Stimulated activated CD8-positive, alpha-beta memory T cell treated with anti-CD3 and anti-CD28 coated beads, Interleukin-7, amount 100 ng/mL, for 24 hours (primary cell): ENCODE data around the gene ANGPT4.
"Not testable (repeated sequence)": the region's sequence is repeated elsewhere in the genome, so short reads cannot be mapped to it uniquely, and the experiment has no call there.

Experiments
- DNase-seq: peaks from one replicate; pipeline ENCODE4 v3.0.0-alpha.2; 2020; ENCODE audit warnings: low read depth

The ANGPT4 gene

DNA sequence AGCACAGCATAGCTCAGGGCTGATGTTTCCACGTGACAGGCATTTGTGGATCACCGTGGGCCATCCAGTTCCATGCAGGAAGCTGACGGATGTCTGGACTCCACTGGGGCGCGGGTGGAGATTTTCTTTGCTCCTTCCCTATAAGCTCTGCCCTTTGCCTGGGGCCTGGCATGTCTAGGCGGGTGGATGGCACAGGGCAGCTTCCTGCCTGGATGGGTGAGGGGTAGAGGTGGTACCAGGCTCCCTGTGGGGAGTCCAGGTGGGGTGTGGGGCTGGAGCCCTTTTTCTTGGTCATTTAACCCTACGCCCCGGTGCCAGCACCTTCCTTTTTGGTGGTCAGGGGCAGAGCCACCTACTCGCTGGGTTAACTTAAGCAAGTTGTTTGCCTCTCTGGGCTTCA is 72.2 kb downstream of the ANGPT4 start:
- DNase-seq, result no peak

DNA sequence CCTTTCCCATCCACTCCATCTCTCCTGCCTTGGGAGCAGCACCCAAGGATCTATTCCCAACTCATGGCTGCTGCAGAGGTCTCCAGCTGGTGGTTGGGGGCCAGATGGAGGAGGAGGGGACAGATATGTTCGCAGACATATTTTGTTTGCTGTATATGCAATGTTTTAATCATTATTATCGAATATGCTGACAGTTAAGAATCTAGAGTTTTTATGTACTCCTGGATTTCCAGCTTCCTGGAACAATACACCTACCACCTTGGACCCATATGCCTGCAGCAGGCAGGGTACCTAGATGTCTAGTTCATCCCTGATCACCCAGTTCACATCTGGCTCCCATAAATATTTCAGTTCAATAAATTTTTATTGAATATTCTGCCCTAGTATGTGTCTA is 73.6 kb downstream of the ANGPT4 start:
- DNase-seq, result no peak

DNA sequence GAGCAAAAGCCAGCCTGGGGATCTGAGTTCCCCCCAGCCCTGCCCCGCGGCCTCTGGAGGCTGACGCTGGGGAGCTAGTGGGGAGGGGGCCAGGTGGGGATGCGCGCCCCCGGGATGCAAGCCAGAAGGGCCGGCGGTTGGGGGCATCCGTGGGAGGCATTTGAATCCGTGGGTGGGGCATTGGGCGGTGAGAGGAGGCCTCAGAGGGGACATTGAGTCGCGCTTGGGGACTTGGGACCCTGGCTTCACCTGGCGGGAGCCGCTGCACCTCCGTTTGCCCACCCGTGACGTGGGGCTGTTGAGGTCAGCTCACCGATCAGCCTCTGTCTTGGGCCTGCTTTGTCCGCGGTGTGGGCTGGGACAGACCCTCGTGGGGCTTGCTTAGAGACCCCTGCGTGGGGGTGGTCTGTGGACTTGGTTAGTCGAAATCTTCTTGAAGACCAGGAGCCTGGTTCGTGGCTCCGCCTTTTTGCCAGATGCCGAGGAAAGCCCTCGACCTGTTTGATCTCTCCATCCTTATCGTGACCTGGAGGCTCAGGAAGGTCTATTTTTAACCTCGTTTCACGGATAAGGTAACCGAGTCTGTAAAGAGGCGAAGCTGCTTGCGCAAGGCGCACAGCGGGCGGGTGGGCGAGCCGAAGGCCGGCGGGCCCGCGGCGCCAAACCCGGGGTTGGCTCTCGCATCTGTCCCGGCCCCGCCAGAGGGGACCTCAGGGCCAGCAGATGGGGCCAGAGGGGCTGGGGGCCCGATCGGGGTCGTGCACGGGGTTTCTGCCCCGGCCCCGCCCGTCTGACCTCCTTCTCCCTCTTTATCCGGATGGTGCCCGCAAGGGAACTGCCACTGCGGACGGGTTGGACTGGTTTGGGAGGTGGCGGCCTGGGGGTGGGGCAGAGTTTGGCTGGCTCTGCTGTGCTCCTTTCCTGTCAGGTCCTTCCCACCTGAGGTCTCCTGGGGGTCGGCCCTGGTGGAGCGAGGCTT is 74.3 kb downstream of the ANGPT4 start:
- DNase-seq, result no peak

DNA sequence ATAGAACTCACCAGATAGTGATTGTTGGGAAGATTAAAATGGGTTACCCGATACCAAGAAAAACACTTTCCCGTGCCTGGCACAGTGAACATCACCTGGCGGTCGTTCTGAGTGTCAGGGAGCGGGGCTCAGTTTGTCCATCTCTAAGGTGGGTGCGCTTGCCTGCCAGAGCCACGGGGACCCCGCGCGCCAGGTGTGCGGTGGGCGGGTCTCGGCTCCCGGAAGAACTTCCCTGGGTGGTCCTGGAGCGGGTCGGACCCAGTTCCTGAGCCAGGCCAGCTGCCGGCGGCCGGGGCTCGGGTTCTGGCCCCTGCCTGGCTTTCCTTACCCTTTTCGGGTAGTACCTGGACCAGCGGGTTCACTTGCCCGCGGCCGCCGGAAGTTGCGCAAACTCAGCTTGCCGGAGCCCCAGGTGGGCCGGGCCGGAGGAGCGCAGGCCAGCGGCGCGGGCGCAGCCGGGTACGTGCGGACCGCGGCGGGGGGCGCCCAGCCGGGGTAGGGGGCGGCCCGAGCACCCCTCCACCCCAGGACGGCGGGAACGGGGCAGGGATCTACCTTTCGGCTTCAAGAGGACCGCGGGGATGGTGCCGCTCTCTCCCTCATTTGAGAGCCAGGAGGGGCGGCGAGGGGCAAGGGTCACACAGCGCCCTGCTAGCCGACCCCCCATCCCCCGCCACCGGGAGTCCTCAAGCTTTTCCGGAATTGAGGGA is 75.1 kb downstream of the ANGPT4 start:
- DNase-seq, result no peak

DNA sequence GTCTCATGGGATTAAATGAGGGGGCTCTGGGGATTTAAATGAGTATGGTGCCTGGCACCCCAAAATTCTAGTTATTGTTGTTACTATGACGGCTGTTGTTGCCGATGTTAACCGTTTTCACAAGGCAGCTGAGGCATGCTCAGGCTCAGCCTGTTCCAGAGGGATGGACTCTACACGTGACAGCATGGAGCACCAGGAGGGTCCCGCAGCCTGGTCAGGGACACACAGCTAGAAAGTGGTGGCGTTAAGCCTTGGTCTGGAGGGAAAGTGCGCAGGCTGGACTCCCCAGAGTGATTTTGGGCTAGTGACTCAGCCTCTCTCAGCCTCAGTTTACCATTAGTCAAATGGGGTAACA is 75.7 kb downstream of the ANGPT4 start:
- DNase-seq, result no peak

DNA sequence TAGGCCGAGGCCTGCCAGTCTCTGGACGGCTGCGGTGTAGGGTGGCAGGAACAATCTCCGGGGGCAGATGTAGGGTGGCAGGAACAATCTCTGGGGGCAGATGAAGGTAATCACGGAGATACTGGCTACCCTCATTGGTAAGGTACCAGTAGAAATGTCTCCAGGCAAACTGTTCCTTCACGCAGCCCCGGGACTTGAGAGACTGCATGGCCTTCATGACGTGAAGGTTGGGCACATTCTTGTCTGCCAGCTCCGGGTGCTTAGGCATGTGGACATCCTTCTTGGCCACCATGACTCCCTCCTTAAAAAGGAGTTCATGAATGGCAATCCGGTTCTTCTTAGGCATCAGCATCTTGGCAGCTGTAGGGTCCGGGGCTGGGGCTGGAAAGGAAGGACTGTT is 76.5 kb downstream of the ANGPT4 start:
- DNase-seq, result no peak

DNA sequence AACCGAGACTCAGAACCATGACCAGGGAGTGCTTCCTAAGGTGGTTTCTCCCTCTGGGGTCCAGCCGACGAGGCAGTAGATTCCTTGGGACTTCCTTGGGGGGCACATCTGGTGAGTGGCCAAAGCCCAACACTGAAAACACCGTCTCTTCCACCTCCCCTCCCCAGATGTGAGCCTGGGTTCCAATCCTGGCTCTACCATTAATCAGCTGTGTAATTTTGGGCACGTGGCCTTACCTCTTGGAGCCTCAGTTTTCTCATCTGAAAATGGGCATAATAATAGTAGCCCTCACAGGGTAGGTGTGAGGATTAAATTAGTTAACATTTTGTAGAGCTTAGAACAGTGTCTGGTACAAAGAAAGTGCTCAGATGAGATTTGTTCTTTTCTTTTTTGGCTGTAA is 77.1 kb downstream of the ANGPT4 start:
- DNase-seq, result no peak

DNA sequence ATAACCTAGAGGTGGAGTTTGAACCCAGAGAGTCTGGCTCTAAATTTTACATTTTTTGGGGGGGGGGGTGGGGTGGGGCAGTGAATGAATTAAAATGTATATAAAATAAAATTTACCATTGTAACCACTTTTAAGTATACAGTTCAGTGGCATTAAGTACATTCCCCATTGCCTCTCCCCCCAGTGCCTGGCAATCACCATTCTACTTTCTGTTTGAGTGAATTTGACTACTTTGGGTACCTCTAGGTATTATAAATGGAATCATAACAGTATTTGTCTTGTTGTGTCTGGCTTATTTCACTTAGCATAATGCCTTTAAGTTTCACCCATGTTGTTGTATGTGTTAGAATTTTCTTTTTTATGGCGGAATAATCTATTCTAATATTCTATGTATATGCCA is 79.9 kb downstream of the ANGPT4 start:
- no peak for DNase-seq

DNA sequence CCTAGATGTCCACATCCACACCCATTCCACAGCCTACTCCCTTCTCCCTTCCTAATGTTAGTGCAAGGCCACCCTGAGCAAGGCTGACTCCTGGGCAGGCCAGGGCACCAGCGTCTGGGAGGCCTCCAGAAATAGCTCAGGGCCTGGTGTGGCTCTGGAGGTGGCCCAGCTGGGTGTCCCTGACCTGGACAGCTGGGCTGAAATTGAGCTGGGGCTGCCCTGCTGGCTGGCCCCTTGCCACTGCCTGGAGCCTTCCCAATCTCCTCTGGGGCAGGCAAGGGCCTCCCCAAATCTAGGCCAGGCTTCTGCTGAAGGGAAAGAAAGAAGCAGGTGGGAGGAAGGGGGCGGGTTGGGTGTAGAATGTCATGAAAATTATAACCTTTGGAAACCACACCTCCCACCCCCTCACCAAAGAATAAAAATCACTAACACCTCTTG is 80.5 kb downstream of the ANGPT4 start:
- no peak for DNase-seq

DNA sequence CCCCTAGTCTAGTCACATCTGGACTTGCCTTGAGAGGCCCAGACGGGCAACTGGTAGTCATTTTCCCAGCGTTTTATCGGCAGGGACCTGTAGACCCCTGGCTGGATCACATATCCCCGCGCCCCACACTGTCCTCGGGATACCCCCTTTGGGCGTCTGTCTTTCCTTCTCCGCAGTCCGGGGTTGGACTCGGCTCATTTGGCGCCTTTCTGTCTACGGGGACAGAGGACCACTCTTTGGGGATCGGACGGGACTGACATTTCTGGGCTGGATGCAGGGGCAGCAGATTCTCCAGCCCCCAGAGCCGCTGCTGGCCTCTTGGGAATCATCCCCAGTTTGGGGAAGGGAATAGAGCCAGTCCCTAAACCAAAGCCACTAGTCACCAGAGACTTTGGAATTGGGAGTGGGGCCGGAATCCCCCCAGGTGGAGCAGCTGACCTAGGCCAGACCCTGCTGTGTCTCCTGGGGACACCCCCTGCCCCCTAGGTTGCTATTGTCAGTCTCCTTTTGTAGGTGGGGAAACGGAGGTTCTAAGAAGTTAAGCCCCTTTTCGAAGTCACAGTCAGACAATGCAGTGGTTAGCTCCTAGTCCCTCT is 81.9 kb downstream of the ANGPT4 start:
- DNase-seq, result no peak

DNA sequence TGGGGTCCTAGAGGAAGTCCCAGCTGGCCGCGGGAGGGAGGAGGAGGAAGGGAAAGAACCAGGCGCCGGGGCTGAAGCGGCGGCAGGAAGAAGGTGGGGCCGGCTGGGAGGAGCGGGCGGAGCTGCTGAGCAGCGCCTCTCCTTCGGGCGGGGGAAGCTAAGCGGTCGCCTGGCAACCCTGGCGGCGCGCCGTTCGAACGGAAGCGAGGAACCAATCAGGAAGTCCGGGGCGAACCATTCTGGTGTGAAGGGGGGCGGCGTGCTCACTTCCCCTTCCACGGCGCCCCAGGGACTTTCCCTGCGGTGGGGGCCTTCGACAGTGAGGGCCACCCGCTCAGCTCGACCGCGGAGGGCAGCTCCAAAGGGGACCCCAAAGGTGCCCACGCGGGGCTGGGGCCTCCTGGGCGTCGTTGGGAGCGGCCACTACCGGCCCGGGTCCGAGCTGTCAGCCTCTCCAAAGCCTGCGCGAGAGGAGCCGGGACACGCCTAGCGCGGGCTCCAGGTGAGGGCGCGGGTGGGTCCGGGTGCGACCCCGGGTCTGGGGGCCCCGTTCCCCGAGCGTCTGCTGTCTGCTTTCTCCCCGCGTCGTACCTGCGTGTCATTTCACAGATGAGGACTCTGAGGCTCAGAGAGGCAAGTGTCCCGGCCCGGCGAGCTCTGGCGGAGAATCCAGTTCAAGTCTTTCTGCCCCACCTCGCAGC is 82.5 kb downstream of the ANGPT4 start, which contains the start of gene FAM110A:
Gene FAM110A (plus strand): TSS at position 266 of the 701 bp plus-strand sequence. CDS start 11,090 bp downstream, outside the sequence.
- DNase-seq, result peak; percentile 90

DNA sequence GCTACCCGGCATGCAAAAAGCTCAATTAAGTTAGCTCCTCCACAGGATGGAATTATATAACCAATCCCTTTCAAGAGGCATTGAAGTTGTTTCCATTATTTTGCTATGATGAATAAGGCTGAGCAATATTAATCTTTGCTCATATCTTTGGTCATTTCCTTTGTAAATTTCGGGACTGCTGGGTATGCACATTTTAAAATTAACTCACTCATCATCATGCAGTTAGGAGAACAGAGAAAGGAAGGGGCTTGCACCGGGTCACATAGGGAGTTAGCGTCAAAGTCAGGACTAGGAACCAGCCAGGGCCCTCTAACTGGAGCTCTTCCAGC is 83.0 kb downstream of the ANGPT4 start:
- DNase-seq, result no peak

DNA sequence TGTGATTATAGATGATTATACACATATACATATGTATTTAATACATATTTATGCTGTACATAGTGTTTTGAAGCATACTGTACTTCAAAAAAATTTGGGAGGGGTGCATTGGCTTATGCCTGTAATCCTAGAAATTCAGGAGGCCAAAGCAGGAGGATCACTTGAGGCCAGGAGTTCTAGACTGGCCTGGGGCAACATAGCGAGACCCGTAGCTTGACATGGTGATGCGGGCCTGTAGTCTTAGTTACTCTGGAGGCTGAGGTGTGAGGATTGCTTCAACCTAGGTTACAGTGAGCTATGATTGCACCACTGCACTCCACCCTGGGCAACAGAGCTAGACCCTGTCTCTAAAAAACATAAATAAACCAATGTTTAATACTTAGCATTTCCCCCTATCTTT is 84.2 kb downstream of the ANGPT4 start:
- DNase-seq, result no peak

DNA sequence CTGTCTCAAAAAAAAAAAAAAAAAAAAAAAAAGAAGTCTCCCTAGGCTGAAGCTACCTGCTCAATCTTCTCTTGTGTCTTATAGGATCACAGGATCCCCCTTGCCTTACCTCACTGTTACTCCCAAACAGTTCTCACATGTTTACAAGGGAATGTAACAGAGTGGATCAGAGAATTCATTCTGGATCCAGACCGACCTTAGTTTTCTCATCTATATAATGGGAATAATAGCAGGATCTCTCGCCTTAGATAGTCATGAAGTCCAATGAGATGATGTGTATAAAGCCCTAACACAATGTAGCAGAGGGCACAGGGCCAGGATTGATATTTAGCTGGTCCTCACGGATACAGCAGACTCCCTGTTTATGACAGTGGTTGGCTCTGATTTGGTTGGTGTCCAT is 84.9 kb downstream of the ANGPT4 start:
- no peak for DNase-seq

DNA sequence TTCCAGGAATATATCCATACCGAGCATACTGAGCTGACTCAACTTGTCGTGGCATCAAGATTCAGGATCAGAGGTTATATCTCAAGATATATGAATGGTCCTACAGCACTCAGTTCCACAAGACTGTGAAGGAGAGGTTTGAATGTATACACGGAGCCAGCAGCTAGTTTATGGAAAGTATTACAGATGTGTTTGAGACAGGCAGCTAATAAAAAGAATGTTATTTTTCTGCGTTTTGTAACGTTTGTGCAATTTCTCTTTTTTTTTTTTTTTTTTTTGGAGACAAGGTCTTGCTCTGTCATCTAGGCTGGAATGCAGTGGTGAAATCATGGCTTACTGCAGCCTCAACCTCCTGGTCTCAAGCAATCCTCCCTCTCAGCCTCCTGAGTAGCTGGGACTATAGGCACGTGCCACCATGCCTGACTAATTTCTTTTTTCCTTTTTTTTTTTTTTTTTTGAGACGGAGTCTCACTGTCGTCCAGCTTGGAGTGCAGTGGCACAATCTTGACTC is 86.1 kb downstream of the ANGPT4 start:
- DNase-seq, result no peak

DNA sequence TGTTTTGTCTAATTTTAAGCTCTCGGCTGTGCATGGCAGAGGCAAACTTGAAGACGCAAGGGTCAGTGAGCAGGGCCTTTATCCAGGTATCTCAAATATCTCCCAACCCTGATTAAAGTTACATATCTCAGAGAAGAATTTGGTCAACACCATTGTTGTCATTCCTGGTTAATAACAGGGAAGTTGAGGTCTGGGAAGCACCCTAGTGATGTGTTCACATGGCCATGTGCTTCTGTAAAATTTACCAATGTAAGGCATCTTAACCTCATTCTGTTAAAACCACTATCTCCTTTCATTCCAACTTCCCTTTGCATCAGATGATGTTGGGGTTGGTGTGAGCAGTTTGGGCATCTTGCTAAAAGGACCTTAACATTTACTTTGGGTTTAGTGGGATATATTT is 86.6 kb downstream of the ANGPT4 start:
- no peak for DNase-seq

DNA sequence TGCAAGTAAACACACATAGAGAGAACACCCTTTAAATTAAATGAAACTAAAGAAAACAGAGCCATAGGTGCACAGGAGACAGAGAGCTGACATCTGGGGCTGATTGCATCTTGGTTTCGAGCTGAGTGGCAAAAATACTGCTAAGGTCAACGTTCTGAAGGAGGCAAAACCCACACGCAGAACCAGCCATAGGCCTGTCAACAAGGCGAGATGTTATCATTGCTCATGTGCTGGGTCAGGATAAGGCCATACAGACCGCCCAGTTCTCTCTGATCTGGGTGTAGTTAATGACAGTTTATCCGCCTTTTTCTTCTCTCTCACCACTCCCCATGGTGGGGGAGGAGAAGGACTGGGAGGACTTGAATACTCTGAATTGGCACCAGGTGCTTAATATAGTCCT is 87.1 kb downstream of the ANGPT4 start:
- no peak for DNase-seq

DNA sequence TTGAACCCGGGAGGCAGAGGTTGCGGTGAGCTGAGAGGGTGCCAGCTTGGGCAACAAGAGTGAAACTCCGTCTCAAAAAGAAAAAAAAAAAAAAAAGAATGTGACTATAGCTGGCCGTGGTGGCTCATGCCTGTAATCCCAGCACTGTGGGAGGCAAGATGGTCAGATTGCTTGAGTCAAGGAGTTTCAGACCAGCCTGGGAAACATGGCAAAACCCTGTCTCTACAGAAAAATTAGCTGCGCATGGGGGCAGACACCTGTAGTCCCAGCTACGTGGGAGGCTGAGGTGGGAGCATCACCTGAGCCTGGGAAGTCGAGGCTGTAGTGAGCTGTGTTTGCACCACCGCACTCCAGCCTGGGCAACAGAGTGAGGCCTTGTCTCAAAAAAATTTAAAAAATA is 88.2 kb downstream of the ANGPT4 start:
- not testable (repeated sequence) for DNase-seq

DNA sequence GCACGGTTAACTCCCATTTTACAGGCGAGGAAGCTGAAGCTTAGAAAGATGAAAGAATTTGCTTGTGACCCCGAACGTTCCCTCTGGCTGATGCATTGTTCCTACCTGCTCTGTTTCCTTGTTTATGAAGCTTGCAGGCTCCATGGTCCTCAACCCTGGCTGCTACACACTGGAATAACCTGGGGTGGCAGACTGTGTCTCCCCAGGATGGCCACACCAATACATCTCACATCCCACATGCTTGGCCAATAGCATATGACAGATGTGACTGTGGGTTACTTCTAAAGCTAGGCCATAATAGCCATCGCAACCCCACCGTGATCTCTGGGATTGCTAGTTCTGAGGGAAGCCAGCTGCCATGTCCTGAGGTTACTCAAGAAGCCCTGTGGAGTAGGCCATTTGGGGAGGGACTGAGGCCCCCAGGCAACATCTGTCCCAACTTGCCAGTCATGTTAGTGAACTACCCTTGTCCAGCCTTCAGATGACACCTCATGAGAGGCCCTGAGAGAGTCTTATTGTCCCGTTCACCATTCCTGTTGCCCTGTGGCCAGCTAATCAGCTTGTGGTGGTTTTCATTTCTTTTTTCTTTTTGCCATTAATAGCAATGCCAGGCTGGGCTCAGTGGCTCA is 89.3 kb downstream of the ANGPT4 start:
- DNase-seq, result no peak

DNA sequence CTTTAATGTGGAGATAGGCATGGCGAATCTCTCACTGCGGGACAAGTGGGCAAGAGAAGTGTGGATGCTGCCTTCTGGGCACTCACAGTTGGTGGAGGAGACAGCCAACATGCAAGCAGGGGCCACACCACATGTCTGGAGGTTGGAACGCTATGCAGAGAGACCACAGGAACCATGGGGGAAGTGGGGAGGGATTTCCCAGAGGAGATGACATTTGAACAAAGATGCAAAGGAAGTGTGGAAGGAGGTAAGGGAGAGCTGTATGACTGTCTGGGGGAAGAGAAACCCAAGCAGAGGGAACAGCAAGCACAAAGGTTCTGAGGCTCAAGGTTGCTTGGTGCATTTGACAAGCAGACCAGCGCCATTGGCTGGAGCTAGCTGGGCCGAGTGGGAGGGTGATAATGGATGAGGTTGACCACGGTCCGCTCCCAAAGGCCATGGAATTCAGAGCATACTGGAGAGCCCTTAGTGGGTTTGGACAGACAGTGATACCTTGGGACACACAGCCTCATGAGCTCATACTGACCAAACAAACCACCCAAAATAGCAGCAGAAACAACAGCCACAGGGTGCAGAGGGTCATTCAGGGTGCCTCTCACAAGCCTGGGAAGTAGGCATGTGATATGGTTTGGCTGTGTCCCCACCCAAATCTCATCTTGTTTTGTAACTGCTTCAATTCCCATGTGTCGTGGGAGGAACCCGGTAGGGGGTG is 90.3 kb downstream of the ANGPT4 start:
- no peak for DNase-seq

DNA sequence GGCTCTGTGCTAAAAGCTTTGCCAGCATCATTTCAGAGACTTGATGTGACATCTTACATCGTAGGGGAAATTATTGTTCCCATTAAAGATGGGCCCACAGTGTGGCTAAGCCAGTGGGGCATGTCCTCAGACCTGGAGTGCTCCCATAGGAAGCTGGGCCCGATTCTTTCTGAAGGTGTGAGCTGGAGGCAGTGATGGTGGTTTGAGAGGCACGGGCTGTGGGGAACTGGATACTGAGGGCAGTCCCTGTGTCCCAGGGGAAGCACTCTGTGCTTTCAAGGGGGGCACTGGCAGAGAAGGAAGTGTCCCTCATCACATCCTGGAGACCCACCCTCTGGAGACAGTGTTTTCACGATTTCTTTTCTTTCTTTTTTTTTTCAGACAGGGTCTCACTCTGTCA is 91.2 kb downstream of the ANGPT4 start:
- DNase-seq, result no peak
